ENCODE data around the gene SH2D1A.
"Not testable (repeated sequence)": the region's sequence is repeated elsewhere in the genome, so short reads cannot be mapped to it uniquely, and the experiment has no call there.

SH2D1A gene

GRCh38 chrX:124346117-124346876 lies at the start of gene SH2D1A:
Gene SH2D1A (plus strand): TSS chrX:124346563. CDS start chrX:124346643, 80 bp downstream.
- DNase-seq (ENCODE audit: low spot score): no peak
- TF ChIP-seq, protein P1, sequence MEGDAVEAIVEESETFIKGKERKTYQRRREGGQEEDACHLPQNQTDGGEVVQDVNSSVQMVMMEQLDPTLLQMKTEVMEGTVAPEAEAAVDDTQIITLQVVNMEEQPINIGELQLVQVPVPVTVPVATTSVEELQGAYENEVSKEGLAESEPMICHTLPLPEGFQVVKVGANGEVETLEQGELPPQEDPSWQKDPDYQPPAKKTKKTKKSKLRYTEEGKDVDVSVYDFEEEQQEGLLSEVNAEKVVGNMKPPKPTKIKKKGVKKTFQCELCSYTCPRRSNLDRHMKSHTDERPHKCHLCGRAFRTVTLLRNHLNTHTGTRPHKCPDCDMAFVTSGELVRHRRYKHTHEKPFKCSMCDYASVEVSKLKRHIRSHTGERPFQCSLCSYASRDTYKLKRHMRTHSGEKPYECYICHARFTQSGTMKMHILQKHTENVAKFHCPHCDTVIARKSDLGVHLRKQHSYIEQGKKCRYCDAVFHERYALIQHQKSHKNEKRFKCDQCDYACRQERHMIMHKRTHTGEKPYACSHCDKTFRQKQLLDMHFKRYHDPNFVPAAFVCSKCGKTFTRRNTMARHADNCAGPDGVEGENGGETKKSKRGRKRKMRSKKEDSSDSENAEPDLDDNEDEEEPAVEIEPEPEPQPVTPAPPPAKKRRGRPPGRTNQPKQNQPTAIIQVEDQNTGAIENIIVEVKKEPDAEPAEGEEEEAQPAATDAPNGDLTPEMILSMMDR (conservative IDR thresholded peaks at IDR 0.05; ENCODE audit: low read depth): no peak
- no peak within 1 kb of the TSS for H3K27ac ChIP-seq
- ChIA-PET CTCF (no interaction called here), POLR2A (ENCODE audit: low non-redundant PET) (no interaction called here)

- CTCF ChIA-PET; POLR2A ChIA-PET (ENCODE audit: low non-redundant PET): not testable (repeated sequence)
Observed at GRCh38 chrX:124299323-124299722, 47.0 kb upstream of the SH2D1A start.

DNA sequence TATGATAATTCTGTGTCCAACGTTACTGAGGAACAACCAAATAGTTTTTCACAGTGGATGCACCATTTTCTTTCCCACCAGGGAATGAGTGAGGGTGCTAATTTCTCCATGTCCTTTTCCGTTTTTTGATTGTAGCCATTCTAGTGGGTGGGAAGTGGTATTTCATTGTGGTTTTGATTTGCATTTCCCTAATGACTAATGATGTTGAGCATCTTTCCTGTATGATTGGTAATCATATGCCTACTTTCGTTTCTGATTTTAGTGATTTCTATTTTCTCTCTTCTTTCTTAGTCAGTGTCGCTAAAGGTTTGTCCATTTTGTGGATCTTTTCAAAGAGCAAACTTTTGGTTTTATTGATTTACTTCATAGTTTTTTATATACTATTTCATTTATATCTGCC lies 46.0 kb upstream of the SH2D1A start:
- DNase-seq (ENCODE audit: low spot score): no peak
- CTCF ChIA-PET: no interaction called here
- TF ChIP-seq, protein P1 (conservative IDR thresholded peaks at IDR 0.05; ENCODE audit: low read depth): no peak
- POLR2A ChIA-PET (ENCODE audit: low non-redundant PET): no interaction called here
- no peak overlapping the region for H3K27ac ChIP-seq

More at GRCh38 chrX:124299323-124299722, 47.0 kb upstream of the SH2D1A start:
- not testable (repeated sequence) for DNase-seq (ENCODE audit: low spot score); H3K27ac ChIP-seq

DNA sequence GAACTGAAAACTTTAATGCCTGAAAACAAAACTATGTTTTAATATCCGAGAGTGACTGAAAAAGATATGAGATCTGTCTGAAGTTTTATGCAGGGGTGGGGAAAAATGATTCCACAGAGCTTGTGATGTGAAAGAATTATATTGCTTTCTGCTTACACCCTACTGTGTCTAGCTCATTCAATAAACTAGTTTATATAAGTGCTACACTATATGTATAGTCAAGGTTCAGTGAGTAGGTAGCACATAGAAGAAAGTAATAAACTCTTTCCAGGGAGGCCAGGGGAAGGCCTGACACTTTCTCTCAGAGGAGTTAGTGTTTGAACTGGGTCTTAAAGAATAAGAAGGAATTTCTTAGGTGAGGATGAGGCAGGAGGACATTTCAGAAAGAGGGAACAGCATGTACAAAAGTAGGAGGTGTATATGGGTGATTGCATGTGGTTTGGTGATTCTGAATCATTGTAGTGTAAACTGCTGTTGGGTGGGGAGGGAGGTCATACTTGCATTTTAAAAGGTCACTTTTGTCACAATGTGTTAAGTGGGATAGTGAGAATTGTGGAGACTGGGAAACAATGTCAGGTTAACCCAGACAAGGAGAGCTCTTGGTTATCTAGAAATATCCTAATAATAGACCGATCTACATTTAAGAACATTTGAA lies 39.0 kb upstream of the SH2D1A start:
- ChIA-PET POLR2A (ENCODE audit: low non-redundant PET) (no interaction called here), CTCF (no interaction called here)
- DNase-seq (ENCODE audit: low spot score): no peak
- TF ChIP-seq, protein P1 (conservative IDR thresholded peaks at IDR 0.05; ENCODE audit: low read depth): no peak
- no peak overlapping the region for H3K27ac ChIP-seq

- ChIA-PET POLR2A (ENCODE audit: low non-redundant PET) (no interaction called here), CTCF (interaction anchor here (0.6 kb wide), 1 partner anchor 409 kb away, joined by 3 read pairs; no protein-coding TSS in a partner anchor)
- TF ChIP-seq, protein P1 (conservative IDR thresholded peaks at IDR 0.05; ENCODE audit: low read depth): no peak
- DNase-seq (ENCODE audit: low spot score): no peak
- H3K27ac ChIP-seq: no peak overlapping the region
Observed at GRCh38 chrX:124325732-124326131, 20.6 kb upstream of the SH2D1A start.

DNA sequence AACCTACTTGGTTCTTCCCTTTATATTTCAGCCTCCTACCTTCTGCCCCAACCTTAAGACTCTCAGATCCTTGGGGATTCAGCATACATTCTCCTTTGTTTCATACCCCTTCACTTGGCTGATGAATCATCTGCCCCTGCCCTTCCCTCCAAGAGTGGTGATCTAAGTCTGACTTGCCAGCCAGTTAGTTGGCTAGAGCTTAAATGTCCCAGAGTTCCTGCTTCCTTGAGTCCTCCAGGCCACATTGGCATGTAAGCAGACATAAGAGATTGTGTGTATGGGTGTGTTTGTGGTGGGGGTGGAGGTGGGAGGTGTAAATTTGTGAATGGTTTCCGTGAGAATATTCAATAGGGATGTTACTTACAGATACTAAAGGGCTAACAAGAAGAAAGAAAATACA lies 17.6 kb upstream of the SH2D1A start:
- ChIA-PET POLR2A (ENCODE audit: low non-redundant PET) (no interaction called here), CTCF (no interaction called here)
- peak; percentile 2 for DNase-seq (ENCODE audit: low spot score)
- no peak overlapping the region for H3K27ac ChIP-seq
- TF ChIP-seq, protein P1 (conservative IDR thresholded peaks at IDR 0.05; ENCODE audit: low read depth): no peak

Data from RWPE1 (cell line).